ENCODE results near the gene TGM3. TPM values are rescaled to one million over a fixed set of nuclear protein-coding genes. Genes with fewer than 3 reads are reported as not detected.

TGM3 gene
- total RNA-seq, 1 experiment from 2014 or later, result not detected

DNA sequence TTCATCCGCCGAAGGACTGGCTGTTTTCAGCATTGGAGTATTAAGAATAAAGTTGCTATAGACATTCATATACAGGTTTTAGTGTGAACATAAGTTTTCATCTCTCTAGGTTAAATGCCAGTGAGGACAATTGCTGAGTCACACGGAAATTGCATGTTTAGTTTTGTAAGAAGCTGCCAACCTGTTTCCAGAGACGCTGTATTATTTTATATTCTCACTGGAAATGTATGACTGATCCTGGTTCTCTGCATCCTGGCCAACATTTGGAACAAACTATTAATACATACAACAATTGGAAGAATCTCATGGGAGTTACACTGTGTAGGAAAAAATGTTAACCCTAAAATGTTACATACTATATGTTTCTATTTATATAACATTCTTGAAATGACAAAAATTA is 68.2 kb downstream of the TGM3 start:
- H3K79me2 ChIP-seq (ENCODE audit: insufficient read depth, low read length), result no peaks in the 10 kb centered on the region
- CTCF ChIA-PET, result no interaction called here
- RAD21 ChIA-PET (ENCODE audit: low non-redundant PET in 1 of 2, low total read pairs in 2 of 2, uncharacterized antibody in 2 of 2, unreplicated experiment in 2 of 2), result no interaction called here
- H2AFZ ChIP-seq (ENCODE audit: low read depth, low read length, poor library complexity, severe bottlenecking), result no peak overlapping the region
- no peaks in the 10 kb centered on the region for H3K9me2 ChIP-seq (ENCODE audit: insufficient read depth)
- TF ChIP-seq ZBTB33 (IDR thresholded peaks at IDR 0.05; ENCODE audit: extremely low read depth, insufficient replicate concordance, low read length) (no peak), POLR2A (IDR thresholded peaks at IDR 0.05; ENCODE audit: borderline replicate concordance, extremely low read depth, insufficient read depth, insufficient read length) (no peak)
- TF ChIP-seq, protein P1, sequence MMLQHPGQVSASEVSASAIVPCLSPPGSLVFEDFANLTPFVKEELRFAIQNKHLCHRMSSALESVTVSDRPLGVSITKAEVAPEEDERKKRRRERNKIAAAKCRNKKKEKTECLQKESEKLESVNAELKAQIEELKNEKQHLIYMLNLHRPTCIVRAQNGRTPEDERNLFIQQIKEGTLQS (IDR thresholded peaks at IDR 0.05), result no peak
- no peaks in the 10 kb centered on the region for H4K20me1 ChIP-seq (ENCODE audit: insufficient read depth)
- DNase-seq (ENCODE audit: low read depth, low spot score) (no peak), ATAC-seq (no peak)
- no TSS peak for BruUV-seq (replicated peaks)
- no peaks in the 10 kb centered on the region for H3K4me1 ChIP-seq (ENCODE audit: control insufficient read depth in 1 of 2, insufficient read depth in 2 of 2, low read length in 2 of 2)
- H3K9me3 ChIP-seq (ENCODE audit: control insufficient read depth in 1 of 2, insufficient read depth in 1 of 2, low read depth in 1 of 2, low read length in 2 of 2), result peaks cover 3 to 7% of the 10 kb centered on the region in 2 experiments; a peak in 1 of 4 replicates
- no peak overlapping the region for H3K9ac ChIP-seq (ENCODE audit: low read length)
- H3K27ac ChIP-seq (ENCODE audit: low read depth, low read length), result no peak overlapping the region
- no peaks in the 10 kb centered on the region for H3K27me3 ChIP-seq (ENCODE audit: insufficient read depth, low read length)
- no peak overlapping the region for H3K4me3 ChIP-seq (replicated peaks in 1 of 2; ENCODE audit: low read depth in 1 of 2, low read length in 2 of 2)
- intact Hi-C loops (cut with micrococcal nuclease), result no loop called here
- H3K4me2 ChIP-seq (ENCODE audit: low read length), result no peak overlapping the region
- no peaks in the 10 kb centered on the region for H3K36me3 ChIP-seq (ENCODE audit: control insufficient read depth in 1 of 2, insufficient read depth in 2 of 2, low read length in 2 of 2)
- POLR2A ChIA-PET, result no interaction called here

- Histone ChIP-seq H3K4me2 (ENCODE audit: low read length) (no peak overlapping the region), H3K9me2 (ENCODE audit: insufficient read depth) (no peaks in the 10 kb centered on the region), H3K9me3 (ENCODE audit: control insufficient read depth in 1 of 2, insufficient read depth in 1 of 2, low read depth in 1 of 2, low read length in 2 of 2) (peaks cover 3 to 7% of the 10 kb centered on the region in 2 experiments; a peak in 1 of 4 replicates), H3K4me1 (ENCODE audit: control insufficient read depth in 1 of 2, insufficient read depth in 2 of 2, low read length in 2 of 2) (no peaks in the 10 kb centered on the region), H2AFZ (ENCODE audit: low read depth, low read length, poor library complexity, severe bottlenecking) (no peak overlapping the region), H3K4me3 (replicated peaks in 1 of 2; ENCODE audit: low read depth in 1 of 2, low read length in 2 of 2) (no peak overlapping the region), H3K27ac (ENCODE audit: low read depth, low read length) (no peak overlapping the region), H3K9ac (ENCODE audit: low read length) (no peak overlapping the region), H3K36me3 (ENCODE audit: control insufficient read depth in 1 of 2, insufficient read depth in 2 of 2, low read length in 2 of 2) (no peaks in the 10 kb centered on the region), H3K27me3 (ENCODE audit: insufficient read depth, low read length) (no peaks in the 10 kb centered on the region), H3K79me2 (ENCODE audit: insufficient read depth, low read length) (no peaks in the 10 kb centered on the region), H4K20me1 (ENCODE audit: insufficient read depth) (no peaks in the 10 kb centered on the region)
- BruUV-seq (replicated peaks), result no TSS peak
- intact Hi-C loops (cut with micrococcal nuclease), result no loop called here
- RAD21 ChIA-PET (ENCODE audit: low non-redundant PET in 1 of 2, low total read pairs in 2 of 2, uncharacterized antibody in 2 of 2, unreplicated experiment in 2 of 2), result no interaction called here
- POLR2A ChIA-PET, result no interaction called here
- no peak for TF ChIP-seq EZH2 (IDR thresholded peaks at IDR 0.05)
- DNase-seq (ENCODE audit: low read depth, low spot score) (no peak), ATAC-seq (no peak)
- CTCF ChIA-PET, result no interaction called here
Observed at GRCh38 chr20:2365091-2365490, 69.3 kb downstream of the TGM3 start.

Measured in HCT116 (cell line).